DOHH2 (cell line): ENCODE results near the gene MLLT6.

Experiments
- CTCF ChIP-seq: fragments of 200-600 bp; sonication (generic); IDR thresholded peaks from one replicate; pipeline ENCODE4 v1.5.1; 2014; ENCODE audit warnings: antibody characterized with exemption, mild to moderate bottlenecking, low read depth, low read length; ENCODE audit not compliant: poor library complexity, severe bottlenecking
- EZH2phosphoT487 ChIP-seq: fragments of 200-600 bp; sonication (generic); IDR thresholded peaks from 2 replicates; pipeline ENCODE4 v1.6.1; 2017; ENCODE audit warnings: borderline replicate concordance, mild to moderate bottlenecking, antibody characterized with exemption, low read length, moderate library complexity, mixed read lengths

GRCh38 chr17:38705803-38706504 is 881 bp downstream of the MLLT6 start:
- TF ChIP-seq CTCF (no peak), EZH2phosphoT487 (no peak)
